B cell (primary cell): Measurements from ENCODE around the gene GRB10.

ENCODE experiments used
- CTCF ChIP-seq: fragments of 200-600 bp; IDR thresholded peaks from one replicate; pipeline ENCODE4 v1.8.0; 2022; ENCODE audit warnings: antibody characterized with exemption, mild to moderate bottlenecking
- EZH2 ChIP-seq: IDR thresholded peaks from 2 replicates; pipeline ENCODE4 v1.6.1; 2012; ENCODE audit warnings: borderline replicate concordance, low read depth, mild to moderate bottlenecking, moderate library complexity, low read length; ENCODE audit not compliant: insufficient read depth, poor library complexity, severe bottlenecking

GRCh38 chr7:50631100-50631499, 151.6 kb downstream of the GRB10 start:
- TF ChIP-seq CTCF, result no peak
- TF ChIP-seq EZH2, result no peak
